Measurements from ENCODE around the gene PALM.

PALM gene

DNA sequence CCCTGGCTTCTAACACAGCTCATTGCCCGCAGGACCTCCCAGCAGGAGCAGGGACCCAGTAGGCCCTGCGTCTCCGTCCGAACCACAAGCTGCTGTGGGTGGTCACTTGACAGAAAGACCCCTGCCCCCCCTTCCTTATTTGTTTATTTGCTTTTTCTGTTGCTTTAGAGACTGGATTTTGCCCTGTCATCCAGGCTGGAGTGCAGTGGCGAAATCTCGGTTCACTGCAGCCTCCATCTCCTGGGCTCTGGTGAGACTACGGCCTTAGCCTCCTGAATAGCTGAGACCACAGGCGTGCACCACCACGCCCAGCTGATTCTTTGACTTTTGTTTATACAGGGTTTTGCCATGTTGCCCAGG, 80.9 kb downstream of the PALM start:
- Histone ChIP-seq H3K4me1 (ENCODE audit: control insufficient read depth in 5 of 5, insufficient read depth in 5 of 5, low read length in 5 of 5) (peaks cover 5 to 45% (median 17%) of the 10 kb centered on the region in 5 donors), H3K9ac (ENCODE audit: low read length in 5 of 5) (peak overlapping the region in 2 of 5 donors; percentile 47 to 58), H3K36me3 (ENCODE audit: control insufficient read depth in 5 of 5, insufficient read depth in 5 of 5, low read length in 5 of 5) (no peaks in the 10 kb centered on the region), H3K27ac (ENCODE audit: low read depth, low read length) (peak overlapping the region; percentile 50), H3K9me3 (ENCODE audit: control insufficient read depth in 5 of 5, low read length in 5 of 5) (no peaks in the 10 kb centered on the region), H3K4me3 (ENCODE audit: low read depth in 1 of 5, low read length in 5 of 5) (peak overlapping the region in 3 of 5 donors; percentile 32 to 45 (median 32)), H3K27me3 (ENCODE audit: control insufficient read depth in 5 of 5, insufficient read depth in 4 of 5, low read length in 5 of 5) (no peaks in the 10 kb centered on the region)

- H3K4me3 ChIP-seq (ENCODE audit: low read depth in 1 of 5, low read length in 5 of 5), result no peak overlapping the region
- H3K9me3 ChIP-seq (ENCODE audit: control insufficient read depth in 5 of 5, low read length in 5 of 5), result no peaks in the 10 kb centered on the region
- peaks cover 6 to 55% (median 28%) of the 10 kb centered on the region in 5 donors for H3K4me1 ChIP-seq (ENCODE audit: control insufficient read depth in 5 of 5, insufficient read depth in 5 of 5, low read length in 5 of 5)
- H3K27me3 ChIP-seq (ENCODE audit: control insufficient read depth in 5 of 5, insufficient read depth in 4 of 5, low read length in 5 of 5), result no peaks in the 10 kb centered on the region
- H3K9ac ChIP-seq (ENCODE audit: low read length in 5 of 5), result no peak overlapping the region
- H3K27ac ChIP-seq (ENCODE audit: low read depth, low read length), result peak overlapping the region; percentile 37
- H3K36me3 ChIP-seq (ENCODE audit: control insufficient read depth in 5 of 5, insufficient read depth in 5 of 5, low read length in 5 of 5), result no peaks in the 10 kb centered on the region
Measured at GRCh38 chr19:791007-791566, 82.4 kb downstream of the PALM start.

DNA sequence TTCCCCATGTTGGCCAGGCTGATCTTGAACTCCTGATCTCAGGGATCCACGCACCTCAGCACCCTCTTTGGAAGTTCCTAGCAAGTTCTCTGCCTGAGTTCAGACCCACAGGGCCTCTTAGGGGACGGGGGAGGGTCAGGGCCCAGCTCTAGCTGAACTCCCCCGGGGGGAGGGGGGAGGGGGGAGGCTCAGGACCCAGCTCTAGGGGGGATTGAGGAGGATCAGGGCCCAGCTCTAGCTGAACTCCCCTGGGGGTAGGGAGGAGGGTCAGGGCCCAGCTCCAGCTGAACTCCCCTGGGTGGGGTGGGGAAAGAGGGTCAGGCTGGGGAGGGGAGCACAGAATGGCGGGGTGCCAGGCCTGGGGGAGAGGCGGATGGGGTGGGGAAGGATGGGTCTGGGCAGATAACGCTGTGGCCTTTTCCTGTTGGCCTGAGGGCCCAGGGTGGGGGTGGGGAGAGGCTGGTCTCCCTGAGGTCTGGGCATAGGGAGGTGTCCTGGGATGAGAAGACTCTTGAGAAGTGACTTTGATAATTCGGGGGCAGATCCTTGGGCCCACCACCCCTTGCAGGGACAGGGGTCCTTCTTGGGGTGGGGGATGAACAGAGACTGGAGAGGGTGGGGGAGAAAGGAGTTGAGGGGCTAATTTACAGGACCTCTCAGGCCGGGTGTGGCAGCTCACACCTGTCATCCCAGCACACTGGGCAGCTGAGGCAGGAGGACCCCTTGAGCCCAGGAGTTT, 83.0 kb downstream of the PALM start:
- H3K4me3 ChIP-seq (ENCODE audit: low read depth in 1 of 5, low read length in 5 of 5), result no peak overlapping the region
- peak overlapping the region; percentile 37 for H3K27ac ChIP-seq (ENCODE audit: low read depth, low read length)
- no peak overlapping the region for H3K9ac ChIP-seq (ENCODE audit: low read length in 5 of 5)
- H3K9me3 ChIP-seq (ENCODE audit: control insufficient read depth in 5 of 5, low read length in 5 of 5), result no peaks in the 10 kb centered on the region
- H3K4me1 ChIP-seq (ENCODE audit: control insufficient read depth in 5 of 5, insufficient read depth in 5 of 5, low read length in 5 of 5), result peaks cover 6 to 61% (median 34%) of the 10 kb centered on the region in 5 donors
- no peaks in the 10 kb centered on the region for H3K27me3 ChIP-seq (ENCODE audit: control insufficient read depth in 5 of 5, insufficient read depth in 4 of 5, low read length in 5 of 5)
- H3K36me3 ChIP-seq (ENCODE audit: control insufficient read depth in 5 of 5, insufficient read depth in 5 of 5, low read length in 5 of 5), result no peaks in the 10 kb centered on the region

GRCh38 chr19:792306-792885, 83.7 kb downstream of the PALM start:
- Histone ChIP-seq H3K4me3 (ENCODE audit: low read depth in 1 of 5, low read length in 5 of 5) (no peak overlapping the region), H3K9ac (ENCODE audit: low read length in 5 of 5) (no peak overlapping the region), H3K4me1 (ENCODE audit: control insufficient read depth in 5 of 5, insufficient read depth in 5 of 5, low read length in 5 of 5) (peaks cover 6 to 60% (median 35%) of the 10 kb centered on the region in 5 donors), H3K27me3 (ENCODE audit: control insufficient read depth in 5 of 5, insufficient read depth in 4 of 5, low read length in 5 of 5) (no peaks in the 10 kb centered on the region), H3K27ac (ENCODE audit: low read depth, low read length) (peak overlapping the region; percentile 37), H3K36me3 (ENCODE audit: control insufficient read depth in 5 of 5, insufficient read depth in 5 of 5, low read length in 5 of 5) (no peaks in the 10 kb centered on the region), H3K9me3 (ENCODE audit: control insufficient read depth in 5 of 5, low read length in 5 of 5) (no peaks in the 10 kb centered on the region)

DNA sequence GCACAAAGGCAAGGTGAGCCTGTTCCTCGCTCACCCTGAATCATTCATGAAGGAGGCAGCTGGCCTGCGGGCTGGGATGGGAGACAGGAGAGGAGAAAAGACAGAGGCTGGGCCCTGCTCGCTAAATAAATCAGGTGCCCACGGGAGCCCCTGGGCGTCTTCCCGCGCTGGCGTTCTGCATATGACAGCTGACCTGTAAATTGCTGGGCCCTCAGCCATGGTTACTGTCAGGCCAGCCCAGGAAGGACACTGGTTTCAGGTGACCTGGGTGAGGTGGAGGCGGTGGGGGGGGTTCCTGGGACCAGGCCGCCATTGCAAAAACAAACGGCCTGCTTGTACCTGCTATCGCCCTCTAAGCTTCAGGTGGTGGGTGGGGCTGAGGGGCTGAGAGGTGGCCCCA, 85.1 kb downstream of the PALM start:
- Histone ChIP-seq H3K27me3 (ENCODE audit: control insufficient read depth in 5 of 5, insufficient read depth in 4 of 5, low read length in 5 of 5) (no peaks in the 10 kb centered on the region), H3K36me3 (ENCODE audit: control insufficient read depth in 5 of 5, insufficient read depth in 5 of 5, low read length in 5 of 5) (no peaks in the 10 kb centered on the region), H3K27ac (ENCODE audit: low read depth, low read length) (no peak overlapping the region), H3K9me3 (ENCODE audit: control insufficient read depth in 5 of 5, low read length in 5 of 5) (no peaks in the 10 kb centered on the region), H3K9ac (ENCODE audit: low read length in 5 of 5) (no peak overlapping the region), H3K4me3 (ENCODE audit: low read depth in 1 of 5, low read length in 5 of 5) (no peak overlapping the region), H3K4me1 (ENCODE audit: control insufficient read depth in 5 of 5, insufficient read depth in 5 of 5, low read length in 5 of 5) (peaks cover 6 to 51% (median 37%) of the 10 kb centered on the region in 5 donors)

DNA sequence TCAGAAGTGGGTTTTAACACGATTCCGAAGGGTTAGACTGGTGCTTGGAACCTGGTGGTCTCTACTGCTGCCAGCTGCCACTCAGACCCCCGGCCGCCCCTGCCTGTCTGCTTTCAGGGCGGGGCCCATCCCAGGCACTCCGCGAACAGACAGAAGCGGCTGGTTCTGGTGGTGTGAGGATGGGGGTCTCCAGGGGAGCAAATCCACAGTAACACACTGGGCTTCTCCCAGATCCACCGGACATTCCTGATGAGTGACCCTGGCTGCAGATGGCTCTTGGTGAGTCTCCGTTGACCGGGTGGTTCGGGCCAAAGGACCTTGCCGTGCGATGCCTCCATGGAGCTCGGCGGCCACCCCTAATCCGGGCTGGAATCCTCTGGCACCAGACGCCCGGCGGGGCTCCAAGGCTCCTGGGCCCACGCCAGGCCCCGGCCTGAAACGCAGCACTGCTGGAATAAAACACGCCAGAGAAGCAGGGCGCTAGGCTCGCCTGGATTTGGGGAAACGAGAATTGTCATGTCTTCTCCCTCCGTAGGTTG, 86.4 kb downstream of the PALM start:
- Histone ChIP-seq H3K27me3 (ENCODE audit: control insufficient read depth in 5 of 5, insufficient read depth in 4 of 5, low read length in 5 of 5) (no peaks in the 10 kb centered on the region), H3K9me3 (ENCODE audit: control insufficient read depth in 5 of 5, low read length in 5 of 5) (no peaks in the 10 kb centered on the region), H3K4me1 (ENCODE audit: control insufficient read depth in 5 of 5, insufficient read depth in 5 of 5, low read length in 5 of 5) (peaks cover 7 to 53% (median 39%) of the 10 kb centered on the region in 5 donors), H3K4me3 (ENCODE audit: low read depth in 1 of 5, low read length in 5 of 5) (peak overlapping the region in 2 of 5 donors; percentile 17 to 22), H3K27ac (ENCODE audit: low read depth, low read length) (no peak overlapping the region), H3K36me3 (ENCODE audit: control insufficient read depth in 5 of 5, insufficient read depth in 5 of 5, low read length in 5 of 5) (peaks cover 0 to 6% (median 5%) of the 10 kb centered on the region in 5 donors), H3K9ac (ENCODE audit: low read length in 5 of 5) (peak overlapping the region in 2 of 5 donors; percentile 30 to 47)

DNA sequence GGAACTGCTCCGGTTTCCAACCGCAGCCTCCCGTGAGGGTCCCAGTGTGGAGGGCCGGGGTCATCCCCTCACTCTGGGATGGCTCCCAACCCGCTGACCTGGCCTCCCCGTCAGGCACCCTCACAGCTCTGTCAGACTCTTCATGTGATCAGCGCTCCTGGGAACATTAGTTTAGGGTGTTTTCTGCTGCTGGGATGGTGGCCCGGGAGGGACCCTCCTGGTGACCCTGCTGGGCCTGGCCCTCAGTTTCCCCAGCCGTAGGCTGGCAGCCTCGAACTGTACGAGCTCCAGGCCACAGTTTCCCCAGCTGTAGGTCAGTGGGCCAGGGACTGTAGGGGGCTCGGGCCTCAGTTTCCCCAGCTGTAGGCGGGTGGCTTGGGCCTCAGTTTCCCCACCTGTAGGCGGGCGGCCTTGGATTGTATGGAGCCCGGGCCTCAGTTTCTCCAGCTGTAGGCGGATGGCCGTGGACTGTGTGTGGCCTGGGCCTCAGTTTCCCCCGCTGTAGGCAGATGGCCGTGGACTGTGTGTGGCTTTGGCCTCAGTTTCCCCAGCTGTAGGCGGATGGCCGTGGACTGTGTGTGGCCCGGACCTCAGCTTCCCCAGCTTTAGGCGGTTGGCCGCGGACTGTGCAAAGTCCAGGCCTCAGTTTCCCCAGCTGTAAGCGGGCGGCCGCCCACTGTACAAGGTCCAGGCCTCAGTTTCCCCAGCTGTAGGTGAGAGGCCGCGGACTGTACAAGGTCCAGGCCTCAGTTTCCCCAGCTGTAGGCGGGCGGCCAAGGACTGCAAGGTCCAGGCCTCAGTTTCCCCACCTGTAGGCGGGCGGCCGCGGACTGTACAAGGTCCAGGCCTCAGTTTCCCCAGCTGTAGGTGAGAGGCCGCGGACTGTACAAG, 87.2 kb downstream of the PALM start:
- Histone ChIP-seq H3K9me3 (ENCODE audit: control insufficient read depth in 5 of 5, low read length in 5 of 5) (no peaks in the 10 kb centered on the region), H3K27ac (ENCODE audit: low read depth, low read length) (peak overlapping the region; percentile 57), H3K36me3 (ENCODE audit: control insufficient read depth in 5 of 5, insufficient read depth in 5 of 5, low read length in 5 of 5) (peaks cover 0 to 12% (median 8%) of the 10 kb centered on the region in 5 donors), H3K4me1 (ENCODE audit: control insufficient read depth in 5 of 5, insufficient read depth in 5 of 5, low read length in 5 of 5) (peaks cover 14 to 57% (median 47%) of the 10 kb centered on the region in 5 donors), H3K4me3 (ENCODE audit: low read depth in 1 of 5, low read length in 5 of 5) (peak overlapping the region in 4 of 5 donors; percentile 70 to 83 (median 78)), H3K27me3 (ENCODE audit: control insufficient read depth in 5 of 5, insufficient read depth in 4 of 5, low read length in 5 of 5) (no peaks in the 10 kb centered on the region), H3K9ac (ENCODE audit: low read length in 5 of 5) (peak overlapping the region in 3 of 5 donors; percentile 73 to 82 (median 78))

- Histone ChIP-seq H3K36me3 (ENCODE audit: control insufficient read depth in 5 of 5, insufficient read depth in 5 of 5, low read length in 5 of 5) (peaks cover 0 to 17% (median 8%) of the 10 kb centered on the region in 5 donors), H3K9ac (ENCODE audit: low read length in 5 of 5) (peak within 1 kb of the TSS in 4 of 5 donors; percentile 85 to 89 (median 88)), H3K27me3 (ENCODE audit: control insufficient read depth in 5 of 5, insufficient read depth in 4 of 5, low read length in 5 of 5) (no peaks in the 10 kb centered on the region), H3K4me1 (ENCODE audit: control insufficient read depth in 5 of 5, insufficient read depth in 5 of 5, low read length in 5 of 5) (peaks cover 20 to 63% (median 57%) of the 10 kb centered on the region in 5 donors), H3K27ac (ENCODE audit: low read depth, low read length) (peak within 1 kb of the TSS; percentile 69), H3K9me3 (ENCODE audit: control insufficient read depth in 5 of 5, low read length in 5 of 5) (no peaks in the 10 kb centered on the region), H3K4me3 (ENCODE audit: low read depth in 1 of 5, low read length in 5 of 5) (peak within 1 kb of the TSS; percentile 75 to 90 (median 88))
Measured at GRCh38 chr19:796692-797527, 88.2 kb downstream of the PALM start, which contains the start of gene PTBP1. Gene PTBP1, plus strand, starts transcription at chr19:797452. Its CDS starts 46 bp downstream, at chr19:797498.
